CD14-positive monocyte (primary cell): ENCODE results near the gene HIGD1A. TPM values are rescaled to one million over a fixed set of nuclear protein-coding genes. Genes with fewer than 3 reads are reported as not detected.

Experiments
- DNase-seq, 3 donors: peaks; one replicate each; pipeline ENCODE4 v3.0.0-alpha.2; 2011 to 2022
- H2AFZ ChIP-seq: 2 replicates; pipeline ENCODE4 v1.6.0; 2012; ENCODE audit warnings: mild to moderate bottlenecking, low read depth, low read length, inconsistent platforms; ENCODE audit not compliant: insufficient read depth, poor library complexity, severe bottlenecking
- H3K27ac ChIP-seq, 2 donors: 1 replicate in 1 of 2; 2 replicates in 1 of 2; pipeline ENCODE4 v1.5.1; 2012 to 2013; ENCODE audit warnings: low read length in 2 of 2, control low read depth in 1 of 2, inconsistent platforms in 1 of 2, low read depth in 1 of 2, mild to moderate bottlenecking in 1 of 2
- H3K27me3 ChIP-seq, 2 donors: one replicate each; pipeline versions ENCODE4 v1.6.0 to v1.6.1; 2011 to 2013; ENCODE audit warnings: low read length in 2 of 2; ENCODE audit not compliant: control insufficient read depth in 2 of 2, insufficient read depth in 2 of 2
- H3K36me3 ChIP-seq, 2 donors: replicated peaks in 1 of 2; 1 replicate in 1 of 2; 2 replicates in 1 of 2; pipeline versions ENCODE4 v1.5.1 to v1.6.1; 2012 to 2013; ENCODE audit warnings: low read length in 2 of 2, control low read depth in 1 of 2, inconsistent platforms in 1 of 2, mild to moderate bottlenecking in 1 of 2; ENCODE audit not compliant: insufficient read depth in 2 of 2, control insufficient read depth in 1 of 2
- H3K4me1 ChIP-seq, 2 donors: 1 replicate in 1 of 2; 2 replicates in 1 of 2; pipeline versions ENCODE4 v1.5.1 to v1.6.1; 2012 to 2013; ENCODE audit warnings: low read length in 2 of 2, control low read depth in 1 of 2, inconsistent platforms in 1 of 2, mild to moderate bottlenecking in 1 of 2, moderate library complexity in 1 of 2; ENCODE audit not compliant: insufficient read depth in 2 of 2, control insufficient read depth in 1 of 2
- H3K4me2 ChIP-seq: replicated peaks from 2 replicates; pipeline ENCODE3; 2012; ENCODE audit warnings: low read length, moderate library complexity, mild to moderate bottlenecking; ENCODE audit not compliant: poor library complexity, severe bottlenecking; ENCODE audit errors: extremely low read depth
- H3K4me3 ChIP-seq, 3 experiments: fragments of 200-600 bp in 1 of 3; sonication (generic) in 1 of 3; replicated peaks in 1 of 3; 1 replicate in 2 of 3; 2 replicates in 1 of 3; pipeline ENCODE4 v1.5.1; 2011 to 2013; ENCODE audit warnings: low read length in 3 of 3, mild to moderate bottlenecking in 3 of 3, control low read depth in 2 of 3, low read depth in 2 of 3, inconsistent platforms in 1 of 3, moderate library complexity in 1 of 3
- H3K79me2 ChIP-seq: 2 replicates; pipeline ENCODE4 v1.6.0; 2012; ENCODE audit warnings: mild to moderate bottlenecking, control low read depth, inconsistent platforms, low read length, moderate library complexity; ENCODE audit not compliant: insufficient read depth
- H3K9ac ChIP-seq: 2 replicates; pipeline ENCODE4 v1.6.0; 2017; ENCODE audit warnings: low read length, mild to moderate bottlenecking; ENCODE audit not compliant: insufficient read depth, poor library complexity, severe bottlenecking
- H3K9me3 ChIP-seq, 2 donors: replicated peaks in 1 of 2; 1 replicate in 1 of 2; 2 replicates in 1 of 2; pipeline versions ENCODE4 v1.5.1 to v1.6.1; 2012 to 2013; ENCODE audit warnings: low read length in 2 of 2, control low read depth in 1 of 2; ENCODE audit not compliant: control insufficient read depth in 1 of 2, insufficient read depth in 1 of 2
- H4K20me1 ChIP-seq: 2 replicates; pipeline ENCODE4 v1.6.0; 2012; ENCODE audit warnings: mild to moderate bottlenecking, low read length, control low read depth, moderate library complexity; ENCODE audit not compliant: insufficient read depth
- H3K27ac Mint-ChIP-seq, 7 donors: one replicate each; pipeline ENCODE4 v1.8.0; 2020; ENCODE audit warnings: mild to moderate bottlenecking in 7 of 7, mixed read lengths in 7 of 7, moderate library complexity in 6 of 7, inconsistent platforms in 2 of 7
- H3K27me3 Mint-ChIP-seq, 3 donors: one replicate each; pipeline ENCODE4 v1.8.0; 2021 to 2022; ENCODE audit warnings: low read depth in 3 of 3, mild to moderate bottlenecking in 3 of 3, mixed read lengths in 3 of 3, moderate library complexity in 3 of 3, inconsistent platforms in 1 of 3
- H3K36me3 Mint-ChIP-seq, 2 donors: one replicate each; pipeline ENCODE4 v1.8.0; 2020; ENCODE audit warnings: mixed read lengths in 2 of 2, inconsistent platforms in 1 of 2, mild to moderate bottlenecking in 1 of 2
- H3K4me1 Mint-ChIP-seq: one replicate; pipeline ENCODE4 v1.8.0; 2020; ENCODE audit warnings: mild to moderate bottlenecking, mixed read lengths
- H3K4me3 Mint-ChIP-seq, 2 donors: one replicate each; pipeline ENCODE4 v1.8.0; 2020; ENCODE audit warnings: mild to moderate bottlenecking in 2 of 2, mixed read lengths in 2 of 2, moderate library complexity in 1 of 2
- H3K9me3 Mint-ChIP-seq, 7 donors: one replicate each; pipeline ENCODE4 v1.8.0; 2020 to 2022; ENCODE audit warnings: mixed read lengths in 7 of 7, mild to moderate bottlenecking in 6 of 7, moderate library complexity in 6 of 7, inconsistent platforms in 2 of 7
- CTCF ChIP-seq: fragments of 200-600 bp; IDR thresholded peaks from one replicate; pipeline ENCODE4 v1.8.0; 2022; ENCODE audit warnings: antibody characterized with exemption, mild to moderate bottlenecking
- WGBS: methylation state at CpG from one replicate; pipeline ENCODE4 v1.1.5; 2013; ENCODE audit warnings: missing lambda C conversion rate; ENCODE audit not compliant: insufficient coverage; 5-methylcytosine and 5-hydroxymethylcytosine counted together
- intact Hi-C, 2 donors: fragments of 100-400 bp; cut with micrococcal nuclease; formaldehyde crosslinking; loops; one replicate each; pipeline versions ENCODE4 v1.15.0 to v1.15.1; 2023
- polyA plus RNA-seq, 3 donors: library from polyadenylated mRNA; depleted of rRNA in 1 of 3; unstranded in 2 of 3; stranded (reverse) in 1 of 3; fragments of 300-500 nt in 2 of 3; fragments of >200 nt in 1 of 3; fragmentation: Illumina TruSeq in 2 of 3; gene quantifications; 1 replicate in 2 of 3; 2 replicates in 1 of 3; pipeline ENCODE4 v1.2.3, GENCODE V29; 2012 to 2021

The HIGD1A gene
- polyA plus RNA-seq, 3 donors: 34.8 to 115 (median 104) TPM

GRCh38 chr3:42849017-42849416, 44.7 kb upstream of the HIGD1A start:
- no peaks in the 10 kb centered on the region for H3K27me3 ChIP-seq
- Mint-ChIP-seq H3K4me3 (no peak overlapping the region), H3K9me3 (peaks cover 0 to 2% (median 0%) of the 10 kb centered on the region in 7 donors), H3K4me1 (peaks cover 18% of the 10 kb centered on the region), H3K27me3 (peaks cover 0 to 6% (median 1%) of the 10 kb centered on the region in 3 donors), H3K27ac (no peak overlapping the region), H3K36me3 (peaks cover 0 to 4% of the 10 kb centered on the region in 2 donors)
- intact Hi-C loops: no loop called here
- no peak overlapping the region for H3K27ac ChIP-seq
- H3K36me3 ChIP-seq: no peaks in the 10 kb centered on the region
- 90% methylated on average over 2 of the region's 7 CpGs for WGBS
- H2AFZ ChIP-seq: no peak overlapping the region
- DNase-seq: no peak
- no peak for TF ChIP-seq CTCF
- H3K4me1 ChIP-seq: peaks cover 17 to 18% of the 10 kb centered on the region in 2 donors
- no peaks in the 10 kb centered on the region for H3K9me3 ChIP-seq
- no peak overlapping the region for H3K4me2 ChIP-seq
- H3K79me2 ChIP-seq: no peaks in the 10 kb centered on the region
- H4K20me1 ChIP-seq: no peaks in the 10 kb centered on the region
- no peak overlapping the region for H3K4me3 ChIP-seq
- no peak overlapping the region for H3K9ac ChIP-seq

GRCh38 chr3:42847731-42848130, 43.4 kb upstream of the HIGD1A start:
- Histone ChIP-seq H3K4me3 (no peak overlapping the region), H3K27ac (peak overlapping the region in 1 of 2 donors; percentile 67), H3K4me2 (peak overlapping the region; percentile 17), H3K79me2 (no peaks in the 10 kb centered on the region), H3K4me1 (peaks cover 17 to 18% of the 10 kb centered on the region in 2 donors), H3K27me3 (no peaks in the 10 kb centered on the region), H4K20me1 (no peaks in the 10 kb centered on the region), H3K36me3 (no peaks in the 10 kb centered on the region), H3K9me3 (no peaks in the 10 kb centered on the region), H3K9ac (no peak overlapping the region), H2AFZ (peak overlapping the region; percentile 37)
- 80% methylated on average over 1 of the region's 4 CpGs for WGBS
- Mint-ChIP-seq H3K4me1 (peaks cover 23% of the 10 kb centered on the region), H3K36me3 (peaks cover 0 to 4% of the 10 kb centered on the region in 2 donors), H3K9me3 (peaks cover 0 to 3% (median 0%) of the 10 kb centered on the region in 7 donors), H3K27me3 (peaks cover 0 to 6% (median 1%) of the 10 kb centered on the region in 3 donors), H3K4me3 (peak overlapping the region; percentile 32 to 71), H3K27ac (peak overlapping the region; percentile 81 to 95 (median 90))
- no peak for DNase-seq
- no peak for TF ChIP-seq CTCF
- intact Hi-C loops: no loop called here
